SK-N-MC (cell line): ENCODE measurements around the gene CITED4.

Source experiments
- EZH2 ChIP-seq: fragments of 200-600 bp; sonication (generic); IDR thresholded peaks from one replicate; pipeline ENCODE4 v1.6.1; 2017; ENCODE audit warnings: antibody characterized with exemption
- POLR2AphosphoS5 ChIP-seq: IDR thresholded peaks from 2 replicates; pipeline ENCODE4 v1.6.1; 2012; ENCODE audit warnings: mild to moderate bottlenecking, low read depth, low read length, borderline replicate concordance

GRCh38 chr1:40823345-40823744, 38.8 kb downstream of the CITED4 start:
- TF ChIP-seq POLR2AphosphoS5 (no peak), EZH2 (no peak)
